ENCODE measurements around the gene LDLRAD2.
"Not testable (repeated sequence)": the region's sequence is repeated elsewhere in the genome, so short reads cannot be mapped to it uniquely, and the experiment has no call there.

LDLRAD2 gene

GRCh38 chr1:21783679-21784603 lies 28.1 kb upstream of the LDLRAD2 start:
- DNase-seq, result peak; percentile 44

- not testable (repeated sequence) for DNase-seq
Measured at GRCh38 chr1:21785764-21786163, 26.3 kb upstream of the LDLRAD2 start.

- DNase-seq, result no peak
Measured at GRCh38 chr1:21786640-21787039, 25.4 kb upstream of the LDLRAD2 start.

GRCh38 chr1:21793104-21793503 lies 19.0 kb upstream of the LDLRAD2 start:
- no peak for DNase-seq

- no peak for DNase-seq
Measured at GRCh38 chr1:21794656-21795055, 17.4 kb upstream of the LDLRAD2 start.

- no peak for DNase-seq
Measured at GRCh38 chr1:21795075-21795474, 17.0 kb upstream of the LDLRAD2 start.

- DNase-seq, result no peak
Measured at GRCh38 chr1:21799730-21800129, 12.3 kb upstream of the LDLRAD2 start.

GRCh38 chr1:21801100-21801499 lies 11.0 kb upstream of the LDLRAD2 start:
- no peak for DNase-seq

- no peak for DNase-seq
Measured at GRCh38 chr1:21804536-21804935, 7.5 kb upstream of the LDLRAD2 start.

GRCh38 chr1:21813542-21813941 lies 1.5 kb downstream of the LDLRAD2 start:
- no peak for DNase-seq

GRCh38 chr1:21814241-21814918 lies 2.3 kb downstream of the LDLRAD2 start:
- no peak for DNase-seq

GRCh38 chr1:21814981-21815582 lies 3.0 kb downstream of the LDLRAD2 start:
- no peak for DNase-seq

GRCh38 chr1:21815724-21816321 lies 3.8 kb downstream of the LDLRAD2 start:
- DNase-seq, result no peak

- no peak for DNase-seq
Measured at GRCh38 chr1:21816602-21817302, 4.7 kb downstream of the LDLRAD2 start.

- DNase-seq, result no peak
Measured at GRCh38 chr1:21818656-21819055, 6.6 kb downstream of the LDLRAD2 start.

GRCh38 chr1:21820597-21821232 lies 8.7 kb downstream of the LDLRAD2 start:
- no peak for DNase-seq

GRCh38 chr1:21821385-21822019 lies 9.4 kb downstream of the LDLRAD2 start:
- DNase-seq, result no peak

GRCh38 chr1:21822349-21822748 lies 10.3 kb downstream of the LDLRAD2 start:
- no peak for DNase-seq

GRCh38 chr1:21823206-21823979 lies 11.3 kb downstream of the LDLRAD2 start:
- DNase-seq, result no peak

GRCh38 chr1:21823980-21824702 lies 12.1 kb downstream of the LDLRAD2 start:
- DNase-seq, result no peak
